GM23338 (cell line): ENCODE measurements around the gene RIC3. TPM values are rescaled to one million over a fixed set of nuclear protein-coding genes. Genes with fewer than 3 reads are reported as not detected.
A peak's percentile ranks its signal among the peaks of the same experiment; 100 is the strongest.

ENCODE experiments used
- ATAC-seq: fragments of 200-7000 bp; cut with Tn5 transposase; 3 replicates; pipeline ENCODE4 v1.9.1; 2020
- DNase-seq: peaks from one replicate; pipeline ENCODE4 v3.0.0-alpha.2; 2015; ENCODE audit warnings: low spot score
- H2AFZ ChIP-seq: fragments of 200-600 bp; sonication (generic); 2 replicates; pipeline ENCODE4 v1.8.0; 2016; ENCODE audit warnings: antibody characterized with exemption, mild to moderate bottlenecking, moderate library complexity
- H3F3A ChIP-seq: fragments of 200-600 bp; sonication (generic); replicated peaks from 2 replicates; pipeline ENCODE4 v1.8.0; 2017; ENCODE audit warnings: antibody characterized with exemption, mixed run types, low read depth
- H3K27ac ChIP-seq: fragments of 200-600 bp; sonication (generic); 2 replicates; pipeline ENCODE4 v1.6.1; 2016; ENCODE audit warnings: low read depth
- H3K27me3 ChIP-seq: fragments of 200-600 bp; sonication (generic); 2 replicates; pipeline ENCODE4 v1.8.0; 2016; ENCODE audit warnings: mild to moderate bottlenecking, mixed run types, moderate library complexity; ENCODE audit not compliant: insufficient read depth
- H3K36me3 ChIP-seq: fragments of 200-600 bp; sonication (generic); 2 replicates; pipeline ENCODE4 v1.8.0; 2016; ENCODE audit warnings: mild to moderate bottlenecking; ENCODE audit not compliant: insufficient read depth
- H3K4me1 ChIP-seq: fragments of 200-600 bp; sonication (generic); 2 replicates; pipeline ENCODE4 v1.8.0; 2016; ENCODE audit warnings: mild to moderate bottlenecking, moderate library complexity; ENCODE audit not compliant: insufficient read depth
- H3K4me2 ChIP-seq: fragments of 200-600 bp; sonication (generic); 2 replicates; pipeline ENCODE4 v1.7.1; 2017; ENCODE audit warnings: mixed run types
- H3K4me3 ChIP-seq: fragments of 200-600 bp; sonication (generic); 2 replicates; pipeline ENCODE4 v1.6.1; 2016; ENCODE audit warnings: mixed run types
- H3K79me2 ChIP-seq: fragments of 200-600 bp; sonication (generic); replicated peaks from 2 replicates; pipeline ENCODE4 v1.8.0; 2017; ENCODE audit warnings: mild to moderate bottlenecking; ENCODE audit not compliant: insufficient read depth
- H3K9me2 ChIP-seq: fragments of 200-600 bp; sonication (generic); 2 replicates; pipeline ENCODE4 v1.8.0; 2017; ENCODE audit not compliant: insufficient read depth
- H4K20me1 ChIP-seq: fragments of 200-600 bp; sonication (generic); replicated peaks from 2 replicates; pipeline ENCODE4 v1.8.0; 2017; ENCODE audit warnings: mild to moderate bottlenecking; ENCODE audit not compliant: insufficient read depth
- H3K27ac Mint-ChIP-seq: 2 replicates; pipeline ENCODE4 v1.8.0; 2020; ENCODE audit warnings: inconsistent platforms, mild to moderate bottlenecking, moderate library complexity, mixed read lengths
- H3K27me3 Mint-ChIP-seq: 3 replicates; pipeline ENCODE4 v1.8.0; 2022; ENCODE audit warnings: low read depth, mild to moderate bottlenecking, moderate library complexity, mixed read lengths, inconsistent platforms; ENCODE audit not compliant: insufficient read depth, poor library complexity
- H3K36me3 Mint-ChIP-seq: 3 replicates; pipeline ENCODE4 v1.8.0; 2021; ENCODE audit warnings: low read depth, mild to moderate bottlenecking, inconsistent platforms, moderate library complexity, mixed read lengths
- H3K4me1 Mint-ChIP-seq: 3 replicates; pipeline ENCODE4 v1.8.0; 2020; ENCODE audit warnings: mild to moderate bottlenecking, inconsistent platforms, mixed read lengths
- H3K4me3 Mint-ChIP-seq: 3 replicates; pipeline ENCODE4 v1.8.0; 2021; ENCODE audit warnings: moderate library complexity, mild to moderate bottlenecking, inconsistent platforms, mixed read lengths
- H3K9me3 Mint-ChIP-seq: 3 replicates; pipeline ENCODE4 v1.8.0; 2020; ENCODE audit warnings: moderate library complexity, mild to moderate bottlenecking, inconsistent platforms, mixed read lengths
- CREB1 ChIP-seq: fragments of 250-450 bp; sonication (Bioruptor Pico); IDR thresholded peaks from 2 replicates; pipeline ENCODE4 v1.5.0; 2020; ENCODE audit warnings: low read depth, mild to moderate bottlenecking, moderate library complexity
- EZH2 ChIP-seq: fragments of 200-600 bp; sonication (generic); IDR thresholded peaks from one replicate; pipeline ENCODE4 v1.8.0; 2017; ENCODE audit warnings: antibody characterized with exemption, mild to moderate bottlenecking, low read depth; ENCODE audit not compliant: unreplicated experiment
- EZH2phosphoT487 ChIP-seq: fragments of 200-600 bp; sonication (generic); IDR thresholded peaks from one replicate; pipeline ENCODE4 v1.8.1; 2018; ENCODE audit warnings: antibody characterized with exemption; ENCODE audit not compliant: unreplicated experiment
- JUNB ChIP-seq: IDR thresholded peaks from one replicate; pipeline ENCODE4 v1.6.1; 2016; ENCODE audit warnings: antibody characterized with exemption; ENCODE audit not compliant: unreplicated experiment
- NANOG ChIP-seq: IDR thresholded peaks from 2 replicates; pipeline ENCODE4 v1.6.1; 2016; ENCODE audit warnings: antibody characterized with exemption, borderline replicate concordance
- POLR2AphosphoS5 ChIP-seq: IDR thresholded peaks from 2 replicates; pipeline ENCODE4 v1.6.1; 2016; ENCODE audit warnings: antibody characterized with exemption, low read depth
- STAT1 ChIP-seq: IDR thresholded peaks from one replicate; pipeline ENCODE4 v1.6.1; 2016; ENCODE audit warnings: antibody characterized with exemption; ENCODE audit not compliant: unreplicated experiment
- ZNF114 ChIP-seq: fragments of 250-450 bp; sonication (Bioruptor Pico); IDR thresholded peaks from 2 replicates; pipeline ENCODE4 v1.5.0; 2020; ENCODE audit warnings: mild to moderate bottlenecking, moderate library complexity
- ZNF331 ChIP-seq: fragments of 250-450 bp; sonication (Bioruptor Pico); IDR thresholded peaks from 2 replicates; pipeline ENCODE4 v1.5.0; 2020; ENCODE audit warnings: low read depth, mild to moderate bottlenecking, moderate library complexity
- polyA plus RNA-seq: library from polyadenylated mRNA; unstranded; fragments of >200 nt; fragmentation: Nextera tagmentation; extraction: Ambion mirVana; gene quantifications from 2 replicates; pipeline ENCODE4 v1.2.1, GENCODE V29; 2016
- total RNA-seq: library from RNA; depleted of rRNA; stranded (reverse); fragments of >200 nt; shearing (Covaris generic); gene quantifications from 2 replicates; pipeline ENCODE4 v1.2.3, GENCODE V29; 2014
- TF ChIP-seq, protein P1 (sequence below): fragments of 250-450 bp; sonication (Bioruptor Pico); IDR thresholded peaks from 2 replicates; pipeline ENCODE4 v1.5.0; 2020; ENCODE audit warnings: mild to moderate bottlenecking, moderate library complexity
- TF ChIP-seq, protein P2 (sequence below), 2 experiments: fragments of 200-600 bp in 1 of 2; sonication (generic) in 1 of 2; conservative IDR thresholded peaks; 2 replicates each; pipeline versions ENCODE4 v1.5.1 to v1.6.1; 2016 to 2017; ENCODE audit warnings: antibody characterized with exemption in 2 of 2, low read depth in 2 of 2, mild to moderate bottlenecking in 2 of 2, moderate library complexity in 1 of 2
- TF ChIP-seq, protein P3 (sequence below): IDR thresholded peaks from 2 replicates; pipeline ENCODE4 v1.6.1; 2016; ENCODE audit warnings: antibody characterized with exemption
- TF ChIP-seq, protein P4 (sequence below): IDR thresholded peaks from one replicate; pipeline ENCODE4 v1.6.1; 2018; ENCODE audit warnings: antibody characterized with exemption; ENCODE audit not compliant: unreplicated experiment

The RIC3 gene
- total and polyA plus RNA-seq, 2 experiments from 2014 or later, result 17.8 to 21.3 TPM

DNA sequence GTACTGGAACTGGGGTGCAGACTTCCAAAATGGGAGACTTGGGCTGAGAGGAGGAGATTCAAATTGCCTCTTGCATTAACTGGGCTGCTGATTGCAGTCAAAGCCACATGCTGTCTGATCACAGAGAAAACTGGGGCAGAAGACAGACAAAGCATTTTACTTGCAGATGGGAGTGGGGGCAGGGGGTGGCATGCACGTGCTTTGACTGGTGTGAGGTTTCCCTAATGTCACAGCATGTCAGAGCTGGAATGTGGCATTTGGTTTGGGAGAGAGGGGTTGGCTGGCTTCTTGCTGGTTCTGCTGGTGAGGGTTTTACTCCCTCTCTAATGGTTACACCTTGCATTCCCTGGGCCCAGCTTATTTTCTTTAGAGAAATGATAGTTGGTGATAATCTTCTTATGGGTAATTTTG lies 84.9 kb downstream of the RIC3 start:
- Histone ChIP-seq H3K4me2 (peak overlapping the region; percentile 57; the same call in 1 of the 2 replicates), H3K4me1 (peaks cover 51% of the 10 kb centered on the region)

More for the DNA sequence above, 84.9 kb downstream of the RIC3 start:
- Histone ChIP-seq H3K9me2 (no peaks in the 10 kb centered on the region; the same call in 1 of the 2 replicates), H3K4me3 (no peak overlapping the region), H3K79me2 (peaks cover 30% of the 10 kb centered on the region), H4K20me1 (peaks cover 15% of the 10 kb centered on the region), H3K27me3 (peaks cover 25% of the 10 kb centered on the region), H3F3A (0 out of 2 replicates have a peak, but pooled peaks cover 3% of the 10 kb centered on the region), H2AFZ (no peak overlapping the region), H3K27ac (no peak overlapping the region), H3K36me3 (no peaks in the 10 kb centered on the region)
- no peaks in the 10 kb centered on the region for H3K36me3 Mint-ChIP-seq
- TF ChIP-seq, protein P1, sequence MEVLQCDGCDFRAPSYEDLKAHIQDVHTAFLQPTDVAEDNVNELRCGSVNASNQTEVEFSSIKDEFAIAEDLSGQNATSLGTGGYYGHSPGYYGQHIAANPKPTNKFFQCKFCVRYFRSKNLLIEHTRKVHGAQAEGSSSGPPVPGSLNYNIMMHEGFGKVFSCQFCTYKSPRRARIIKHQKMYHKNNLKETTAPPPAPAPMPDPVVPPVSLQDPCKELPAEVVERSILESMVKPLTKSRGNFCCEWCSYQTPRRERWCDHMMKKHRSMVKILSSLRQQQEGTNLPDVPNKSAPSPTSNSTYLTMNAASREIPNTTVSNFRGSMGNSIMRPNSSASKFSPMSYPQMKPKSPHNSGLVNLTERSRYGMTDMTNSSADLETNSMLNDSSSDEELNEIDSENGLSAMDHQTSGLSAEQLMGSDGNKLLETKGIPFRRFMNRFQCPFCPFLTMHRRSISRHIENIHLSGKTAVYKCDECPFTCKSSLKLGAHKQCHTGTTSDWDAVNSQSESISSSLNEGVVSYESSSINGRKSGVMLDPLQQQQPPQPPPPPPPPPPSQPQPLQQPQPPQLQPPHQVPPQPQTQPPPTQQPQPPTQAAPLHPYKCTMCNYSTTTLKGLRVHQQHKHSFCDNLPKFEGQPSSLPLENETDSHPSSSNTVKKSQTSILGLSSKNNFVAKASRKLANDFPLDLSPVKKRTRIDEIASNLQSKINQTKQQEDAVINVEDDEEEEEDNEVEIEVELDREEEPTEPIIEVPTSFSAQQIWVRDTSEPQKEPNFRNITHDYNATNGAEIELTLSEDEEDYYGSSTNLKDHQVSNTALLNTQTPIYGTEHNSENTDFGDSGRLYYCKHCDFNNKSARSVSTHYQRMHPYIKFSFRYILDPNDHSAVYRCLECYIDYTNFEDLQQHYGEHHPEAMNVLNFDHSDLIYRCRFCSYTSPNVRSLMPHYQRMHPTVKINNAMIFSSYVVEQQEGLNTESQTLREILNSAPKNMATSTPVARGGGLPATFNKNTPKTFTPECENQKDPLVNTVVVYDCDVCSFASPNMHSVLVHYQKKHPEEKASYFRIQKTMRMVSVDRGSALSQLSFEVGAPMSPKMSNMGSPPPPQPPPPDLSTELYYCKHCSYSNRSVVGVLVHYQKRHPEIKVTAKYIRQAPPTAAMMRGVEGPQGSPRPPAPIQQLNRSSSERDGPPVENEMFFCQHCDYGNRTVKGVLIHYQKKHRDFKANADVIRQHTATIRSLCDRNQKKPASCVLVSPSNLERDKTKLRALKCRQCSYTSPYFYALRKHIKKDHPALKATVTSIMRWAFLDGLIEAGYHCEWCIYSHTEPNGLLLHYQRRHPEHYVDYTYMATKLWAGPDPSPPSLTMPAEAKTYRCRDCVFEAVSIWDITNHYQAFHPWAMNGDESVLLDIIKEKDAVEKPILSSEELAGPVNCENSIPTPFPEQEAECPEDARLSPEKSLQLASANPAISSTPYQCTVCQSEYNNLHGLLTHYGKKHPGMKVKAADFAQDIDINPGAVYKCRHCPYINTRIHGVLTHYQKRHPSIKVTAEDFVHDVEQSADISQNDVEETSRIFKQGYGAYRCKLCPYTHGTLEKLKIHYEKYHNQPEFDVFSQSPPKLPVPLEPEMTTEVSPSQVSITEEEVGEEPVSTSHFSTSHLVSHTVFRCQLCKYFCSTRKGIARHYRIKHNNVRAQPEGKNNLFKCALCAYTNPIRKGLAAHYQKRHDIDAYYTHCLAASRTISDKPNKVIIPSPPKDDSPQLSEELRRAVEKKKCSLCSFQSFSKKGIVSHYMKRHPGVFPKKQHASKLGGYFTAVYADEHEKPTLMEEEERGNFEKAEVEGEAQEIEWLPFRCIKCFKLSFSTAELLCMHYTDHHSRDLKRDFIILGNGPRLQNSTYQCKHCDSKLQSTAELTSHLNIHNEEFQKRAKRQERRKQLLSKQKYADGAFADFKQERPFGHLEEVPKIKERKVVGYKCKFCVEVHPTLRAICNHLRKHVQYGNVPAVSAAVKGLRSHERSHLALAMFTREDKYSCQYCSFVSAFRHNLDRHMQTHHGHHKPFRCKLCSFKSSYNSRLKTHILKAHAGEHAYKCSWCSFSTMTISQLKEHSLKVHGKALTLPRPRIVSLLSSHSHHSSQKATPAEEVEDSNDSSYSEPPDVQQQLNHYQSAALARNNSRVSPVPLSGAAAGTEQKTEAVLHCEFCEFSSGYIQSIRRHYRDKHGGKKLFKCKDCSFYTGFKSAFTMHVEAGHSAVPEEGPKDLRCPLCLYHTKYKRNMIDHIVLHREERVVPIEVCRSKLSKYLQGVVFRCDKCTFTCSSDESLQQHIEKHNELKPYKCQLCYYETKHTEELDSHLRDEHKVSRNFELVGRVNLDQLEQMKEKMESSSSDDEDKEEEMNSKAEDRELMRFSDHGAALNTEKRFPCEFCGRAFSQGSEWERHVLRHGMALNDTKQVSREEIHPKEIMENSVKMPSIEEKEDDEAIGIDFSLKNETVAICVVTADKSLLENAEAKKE (CRISPR knock-in tag), result no peak
- TF ChIP-seq ZNF331 (CRISPR knock-in tag) (no peak), EZH2 (no peak), STAT1 (no peak), NANOG (no peak), CREB1 (CRISPR knock-in tag) (no peak), POLR2AphosphoS5 (no peak), ZNF114 (CRISPR knock-in tag) (no peak), EZH2phosphoT487 (no peak), JUNB (no peak)
- TF ChIP-seq, protein P2, sequence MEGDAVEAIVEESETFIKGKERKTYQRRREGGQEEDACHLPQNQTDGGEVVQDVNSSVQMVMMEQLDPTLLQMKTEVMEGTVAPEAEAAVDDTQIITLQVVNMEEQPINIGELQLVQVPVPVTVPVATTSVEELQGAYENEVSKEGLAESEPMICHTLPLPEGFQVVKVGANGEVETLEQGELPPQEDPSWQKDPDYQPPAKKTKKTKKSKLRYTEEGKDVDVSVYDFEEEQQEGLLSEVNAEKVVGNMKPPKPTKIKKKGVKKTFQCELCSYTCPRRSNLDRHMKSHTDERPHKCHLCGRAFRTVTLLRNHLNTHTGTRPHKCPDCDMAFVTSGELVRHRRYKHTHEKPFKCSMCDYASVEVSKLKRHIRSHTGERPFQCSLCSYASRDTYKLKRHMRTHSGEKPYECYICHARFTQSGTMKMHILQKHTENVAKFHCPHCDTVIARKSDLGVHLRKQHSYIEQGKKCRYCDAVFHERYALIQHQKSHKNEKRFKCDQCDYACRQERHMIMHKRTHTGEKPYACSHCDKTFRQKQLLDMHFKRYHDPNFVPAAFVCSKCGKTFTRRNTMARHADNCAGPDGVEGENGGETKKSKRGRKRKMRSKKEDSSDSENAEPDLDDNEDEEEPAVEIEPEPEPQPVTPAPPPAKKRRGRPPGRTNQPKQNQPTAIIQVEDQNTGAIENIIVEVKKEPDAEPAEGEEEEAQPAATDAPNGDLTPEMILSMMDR (conservative IDR thresholded peaks at IDR 0.05; ENCODE audit: low read depth in 2 of 2), result no peak
- TF ChIP-seq, protein P3, sequence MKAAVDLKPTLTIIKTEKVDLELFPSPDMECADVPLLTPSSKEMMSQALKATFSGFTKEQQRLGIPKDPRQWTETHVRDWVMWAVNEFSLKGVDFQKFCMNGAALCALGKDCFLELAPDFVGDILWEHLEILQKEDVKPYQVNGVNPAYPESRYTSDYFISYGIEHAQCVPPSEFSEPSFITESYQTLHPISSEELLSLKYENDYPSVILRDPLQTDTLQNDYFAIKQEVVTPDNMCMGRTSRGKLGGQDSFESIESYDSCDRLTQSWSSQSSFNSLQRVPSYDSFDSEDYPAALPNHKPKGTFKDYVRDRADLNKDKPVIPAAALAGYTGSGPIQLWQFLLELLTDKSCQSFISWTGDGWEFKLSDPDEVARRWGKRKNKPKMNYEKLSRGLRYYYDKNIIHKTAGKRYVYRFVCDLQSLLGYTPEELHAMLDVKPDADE, result no peak
- TF ChIP-seq, protein P4, sequence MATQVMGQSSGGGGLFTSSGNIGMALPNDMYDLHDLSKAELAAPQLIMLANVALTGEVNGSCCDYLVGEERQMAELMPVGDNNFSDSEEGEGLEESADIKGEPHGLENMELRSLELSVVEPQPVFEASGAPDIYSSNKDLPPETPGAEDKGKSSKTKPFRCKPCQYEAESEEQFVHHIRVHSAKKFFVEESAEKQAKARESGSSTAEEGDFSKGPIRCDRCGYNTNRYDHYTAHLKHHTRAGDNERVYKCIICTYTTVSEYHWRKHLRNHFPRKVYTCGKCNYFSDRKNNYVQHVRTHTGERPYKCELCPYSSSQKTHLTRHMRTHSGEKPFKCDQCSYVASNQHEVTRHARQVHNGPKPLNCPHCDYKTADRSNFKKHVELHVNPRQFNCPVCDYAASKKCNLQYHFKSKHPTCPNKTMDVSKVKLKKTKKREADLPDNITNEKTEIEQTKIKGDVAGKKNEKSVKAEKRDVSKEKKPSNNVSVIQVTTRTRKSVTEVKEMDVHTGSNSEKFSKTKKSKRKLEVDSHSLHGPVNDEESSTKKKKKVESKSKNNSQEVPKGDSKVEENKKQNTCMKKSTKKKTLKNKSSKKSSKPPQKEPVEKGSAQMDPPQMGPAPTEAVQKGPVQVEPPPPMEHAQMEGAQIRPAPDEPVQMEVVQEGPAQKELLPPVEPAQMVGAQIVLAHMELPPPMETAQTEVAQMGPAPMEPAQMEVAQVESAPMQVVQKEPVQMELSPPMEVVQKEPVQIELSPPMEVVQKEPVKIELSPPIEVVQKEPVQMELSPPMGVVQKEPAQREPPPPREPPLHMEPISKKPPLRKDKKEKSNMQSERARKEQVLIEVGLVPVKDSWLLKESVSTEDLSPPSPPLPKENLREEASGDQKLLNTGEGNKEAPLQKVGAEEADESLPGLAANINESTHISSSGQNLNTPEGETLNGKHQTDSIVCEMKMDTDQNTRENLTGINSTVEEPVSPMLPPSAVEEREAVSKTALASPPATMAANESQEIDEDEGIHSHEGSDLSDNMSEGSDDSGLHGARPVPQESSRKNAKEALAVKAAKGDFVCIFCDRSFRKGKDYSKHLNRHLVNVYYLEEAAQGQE, result no peak
- H3K4me3 Mint-ChIP-seq, result peak overlapping the region; percentile 11; the same call in 2 of the 3 replicates
- H3K27me3 Mint-ChIP-seq, result peaks cover 25% of the 10 kb centered on the region
- H3K27ac Mint-ChIP-seq, result peak overlapping the region; percentile 22; the same call in 1 of the 2 replicates
- DNase-seq (peak; percentile 35), ATAC-seq (no peak)
- H3K9me3 Mint-ChIP-seq, result no peaks in the 10 kb centered on the region
- H3K4me1 Mint-ChIP-seq, result peaks cover 61% of the 10 kb centered on the region
